ENCODE data around the gene CUX1. TPM values are rescaled to one million over a fixed set of nuclear protein-coding genes. Genes with fewer than 3 reads are reported as not detected.

CUX1 gene
- total RNA-seq, 1 experiment from 2014 or later: 39.6 TPM

DNA sequence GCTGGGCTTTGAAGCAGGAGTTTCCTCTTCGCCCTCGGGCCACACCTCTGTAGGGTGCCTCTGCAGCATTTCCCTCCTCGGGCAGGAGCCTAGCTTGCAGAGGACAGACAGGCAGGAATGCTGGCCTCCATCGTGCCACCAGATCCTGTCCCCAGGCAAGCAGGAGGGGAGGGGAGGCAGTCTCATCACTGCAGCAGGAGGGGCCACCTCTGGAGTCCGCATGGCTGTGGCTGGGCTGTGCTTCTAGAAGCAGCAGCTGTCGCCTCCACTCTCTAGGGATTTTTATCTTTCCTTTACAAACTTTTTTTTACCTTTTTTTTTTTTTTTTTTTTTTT, 181.4 kb downstream of the CUX1 start:
- H3F3A ChIP-seq (ENCODE audit: low read length, unreplicated experiment): no peaks in the 10 kb centered on the region
- H2AFZ ChIP-seq (ENCODE audit: low read length): no peak overlapping the region
- H3K79me2 ChIP-seq (ENCODE audit: low read length): no peaks in the 10 kb centered on the region
- H3K4me3 ChIP-seq (ENCODE audit: low read length): no peak overlapping the region
- no TSS peak for BruUV-seq (replicated peaks)
- no peak overlapping the region for H3K27ac ChIP-seq (ENCODE audit: low read length)
- ChIA-PET CTCF (no interaction called here), POLR2A (ENCODE audit: unreplicated experiment) (no interaction called here)
- no peak for DNase-seq
- H3K9ac ChIP-seq (ENCODE audit: low read length): no peak overlapping the region
- no peaks in the 10 kb centered on the region for H3K36me3 ChIP-seq (ENCODE audit: low read depth, low read length)
- intact Hi-C loops (cut with micrococcal nuclease): no loop called here
- H3K9me2 ChIP-seq (replicated peaks; ENCODE audit: low read length): no peaks in the 10 kb centered on the region
- H3K4me2 ChIP-seq (ENCODE audit: low read length): no peak overlapping the region
- no peaks in the 10 kb centered on the region for H3K9me3 ChIP-seq (ENCODE audit: low read length)
- no peak for ATAC-seq
- no peaks in the 10 kb centered on the region for H4K20me1 ChIP-seq (ENCODE audit: low read length)
- no peaks in the 10 kb centered on the region for H3K4me1 ChIP-seq (ENCODE audit: insufficient read depth, low read length)
- no peak for TF ChIP-seq EZH2phosphoT487 (IDR thresholded peaks at IDR 0.05; ENCODE audit: borderline replicate concordance, low read length)
- TF ChIP-seq, protein P1, sequence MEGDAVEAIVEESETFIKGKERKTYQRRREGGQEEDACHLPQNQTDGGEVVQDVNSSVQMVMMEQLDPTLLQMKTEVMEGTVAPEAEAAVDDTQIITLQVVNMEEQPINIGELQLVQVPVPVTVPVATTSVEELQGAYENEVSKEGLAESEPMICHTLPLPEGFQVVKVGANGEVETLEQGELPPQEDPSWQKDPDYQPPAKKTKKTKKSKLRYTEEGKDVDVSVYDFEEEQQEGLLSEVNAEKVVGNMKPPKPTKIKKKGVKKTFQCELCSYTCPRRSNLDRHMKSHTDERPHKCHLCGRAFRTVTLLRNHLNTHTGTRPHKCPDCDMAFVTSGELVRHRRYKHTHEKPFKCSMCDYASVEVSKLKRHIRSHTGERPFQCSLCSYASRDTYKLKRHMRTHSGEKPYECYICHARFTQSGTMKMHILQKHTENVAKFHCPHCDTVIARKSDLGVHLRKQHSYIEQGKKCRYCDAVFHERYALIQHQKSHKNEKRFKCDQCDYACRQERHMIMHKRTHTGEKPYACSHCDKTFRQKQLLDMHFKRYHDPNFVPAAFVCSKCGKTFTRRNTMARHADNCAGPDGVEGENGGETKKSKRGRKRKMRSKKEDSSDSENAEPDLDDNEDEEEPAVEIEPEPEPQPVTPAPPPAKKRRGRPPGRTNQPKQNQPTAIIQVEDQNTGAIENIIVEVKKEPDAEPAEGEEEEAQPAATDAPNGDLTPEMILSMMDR (conservative IDR thresholded peaks at IDR 0.05; ENCODE audit: low read depth, low read length): no peak
- TF ChIP-seq EZH2 (IDR thresholded peaks at IDR 0.05; ENCODE audit: low read length, unreplicated experiment): no peak
- H3K27me3 ChIP-seq (ENCODE audit: low read length): no peaks in the 10 kb centered on the region

DNA sequence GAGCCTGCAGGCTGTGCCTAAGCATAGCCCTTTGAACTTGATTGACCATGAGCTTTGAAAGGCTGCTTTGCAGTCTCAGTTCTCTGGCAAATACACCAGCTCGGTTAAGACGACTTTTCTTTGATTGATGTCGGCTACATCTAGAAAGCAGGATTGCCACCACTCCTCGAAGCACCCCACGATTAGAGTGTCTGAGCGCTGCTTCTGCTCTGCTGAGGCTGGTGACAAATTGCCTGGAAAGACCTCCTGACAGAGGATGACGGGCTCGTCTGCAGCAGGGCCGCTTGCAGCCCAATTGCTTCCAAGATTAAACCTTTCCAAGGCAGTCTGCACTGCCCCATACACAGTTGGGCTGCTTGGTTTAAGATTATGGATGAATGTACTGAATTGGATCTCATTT, 182.0 kb downstream of the CUX1 start:
- Histone ChIP-seq H3K79me2 (ENCODE audit: low read length) (no peaks in the 10 kb centered on the region), H3K36me3 (ENCODE audit: low read depth, low read length) (no peaks in the 10 kb centered on the region), H3K9me2 (replicated peaks; ENCODE audit: low read length) (no peaks in the 10 kb centered on the region), H3K4me2 (ENCODE audit: low read length) (no peak overlapping the region), H3K4me3 (ENCODE audit: low read length) (no peak overlapping the region), H3K27me3 (ENCODE audit: low read length) (no peaks in the 10 kb centered on the region), H3F3A (ENCODE audit: low read length, unreplicated experiment) (no peaks in the 10 kb centered on the region), H3K9ac (ENCODE audit: low read length) (no peak overlapping the region), H4K20me1 (ENCODE audit: low read length) (no peaks in the 10 kb centered on the region), H3K9me3 (ENCODE audit: low read length) (no peaks in the 10 kb centered on the region), H2AFZ (ENCODE audit: low read length) (no peak overlapping the region), H3K27ac (ENCODE audit: low read length) (no peak overlapping the region), H3K4me1 (ENCODE audit: insufficient read depth, low read length) (no peaks in the 10 kb centered on the region)
- intact Hi-C loops (cut with micrococcal nuclease): no loop called here
- BruUV-seq (replicated peaks): no TSS peak
- TF ChIP-seq, protein P1 (conservative IDR thresholded peaks at IDR 0.05; ENCODE audit: low read depth, low read length): no peak
- TF ChIP-seq EZH2 (IDR thresholded peaks at IDR 0.05; ENCODE audit: low read length, unreplicated experiment): no peak
- ATAC-seq (no peak), DNase-seq (no peak)
- POLR2A ChIA-PET (ENCODE audit: unreplicated experiment): no interaction called here
- CTCF ChIA-PET: no interaction called here

DNA sequence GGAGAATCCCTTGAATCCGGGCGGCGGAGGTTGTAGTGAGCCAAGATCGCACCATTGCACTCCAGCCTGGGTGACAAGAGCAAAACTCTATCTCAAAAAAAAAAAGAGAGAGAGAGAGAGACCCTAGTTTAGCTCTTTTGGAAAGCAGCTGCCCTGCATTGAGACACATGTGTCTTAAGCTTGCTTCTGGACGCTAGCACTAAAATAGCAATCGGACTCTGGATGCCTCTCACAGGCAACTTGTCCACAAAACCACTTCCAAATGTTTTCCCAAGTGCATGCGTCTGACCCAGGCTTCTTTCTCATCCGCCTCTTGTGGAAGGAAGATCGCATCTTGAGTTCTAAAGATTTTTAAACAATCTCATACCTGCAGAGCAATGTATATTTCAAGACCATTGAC, 182.7 kb downstream of the CUX1 start:
- H3K4me3 ChIP-seq (ENCODE audit: low read length): no peak overlapping the region
- DNase-seq (no peak), ATAC-seq (no peak)
- H2AFZ ChIP-seq (ENCODE audit: low read length): no peak overlapping the region
- no TSS peak for BruUV-seq (replicated peaks)
- no peak overlapping the region for H3K4me2 ChIP-seq (ENCODE audit: low read length)
- POLR2A ChIA-PET (ENCODE audit: unreplicated experiment): no interaction called here
- H3K36me3 ChIP-seq (ENCODE audit: low read depth, low read length): no peaks in the 10 kb centered on the region
- no peaks in the 10 kb centered on the region for H3F3A ChIP-seq (ENCODE audit: low read length, unreplicated experiment)
- H3K9me3 ChIP-seq (ENCODE audit: low read length): no peaks in the 10 kb centered on the region
- H3K79me2 ChIP-seq (ENCODE audit: low read length): no peaks in the 10 kb centered on the region
- H3K27me3 ChIP-seq (ENCODE audit: low read length): no peaks in the 10 kb centered on the region
- H3K4me1 ChIP-seq (ENCODE audit: insufficient read depth, low read length): no peaks in the 10 kb centered on the region
- no peaks in the 10 kb centered on the region for H4K20me1 ChIP-seq (ENCODE audit: low read length)
- CTCF ChIA-PET: no interaction called here
- H3K9me2 ChIP-seq (replicated peaks; ENCODE audit: low read length): no peaks in the 10 kb centered on the region
- no peak overlapping the region for H3K27ac ChIP-seq (ENCODE audit: low read length)
- intact Hi-C loops (cut with micrococcal nuclease): no loop called here
- no peak overlapping the region for H3K9ac ChIP-seq (ENCODE audit: low read length)
- TF ChIP-seq EZH2phosphoT487 (IDR thresholded peaks at IDR 0.05; ENCODE audit: borderline replicate concordance, low read length) (no peak), EZH2 (IDR thresholded peaks at IDR 0.05; ENCODE audit: low read length, unreplicated experiment) (no peak)
- TF ChIP-seq, protein P1 (conservative IDR thresholded peaks at IDR 0.05; ENCODE audit: low read depth, low read length): no peak
